GM06990 (cell line): Measurements from ENCODE around the gene UCK1.

Source experiments
- DNase-seq: peaks from one replicate; pipeline ENCODE4 v3.0.0-alpha.2; 2011; ENCODE audit not compliant: insufficient read length; ENCODE audit errors: extremely low read depth
- H3K27me3 ChIP-seq: replicated peaks from 2 replicates; pipeline ENCODE4 v1.6.0; 2011; ENCODE audit warnings: low read length; ENCODE audit not compliant: control insufficient read depth, insufficient read depth
- H3K36me3 ChIP-seq: 2 replicates; pipeline ENCODE4 v1.5.1; 2011; ENCODE audit warnings: low read length; ENCODE audit not compliant: control insufficient read depth, insufficient read depth
- H3K4me3 ChIP-seq: replicated peaks from 2 replicates; pipeline ENCODE4 v1.5.1; 2011; ENCODE audit warnings: low read depth, mild to moderate bottlenecking, control low read depth, low read length
- TF ChIP-seq, protein P1 (sequence below): IDR thresholded peaks from 2 replicates; pipeline ENCODE4 v1.5.1; 2011; ENCODE audit warnings: low read length, control low read depth, mild to moderate bottlenecking, inconsistent platforms; ENCODE audit not compliant: insufficient read depth, poor library complexity, severe bottlenecking

Gene UCK1

DNA sequence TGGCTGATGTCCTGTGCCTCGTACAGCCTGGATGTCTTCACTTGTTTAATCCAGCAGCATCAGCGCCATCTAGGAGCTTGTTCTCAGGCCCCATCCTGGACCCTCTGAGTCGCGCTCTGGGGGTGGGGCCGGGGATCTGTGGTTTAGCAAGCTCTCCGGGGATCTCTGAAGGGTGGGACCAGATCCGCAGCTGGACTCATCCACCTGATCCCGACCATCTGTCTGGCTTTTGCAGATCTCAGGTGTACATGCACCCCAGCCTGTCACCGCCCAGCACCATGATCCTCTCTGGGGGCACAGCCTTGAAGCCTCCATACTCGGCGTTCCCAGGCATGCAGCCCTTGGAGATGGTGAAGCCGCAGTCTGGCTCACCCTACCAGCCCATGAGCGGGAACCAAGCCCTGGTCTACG is 43.4 kb downstream of the UCK1 start:
- DNase-seq: no peak
- no peak overlapping the region for H3K4me3 ChIP-seq
- TF ChIP-seq, protein P1, sequence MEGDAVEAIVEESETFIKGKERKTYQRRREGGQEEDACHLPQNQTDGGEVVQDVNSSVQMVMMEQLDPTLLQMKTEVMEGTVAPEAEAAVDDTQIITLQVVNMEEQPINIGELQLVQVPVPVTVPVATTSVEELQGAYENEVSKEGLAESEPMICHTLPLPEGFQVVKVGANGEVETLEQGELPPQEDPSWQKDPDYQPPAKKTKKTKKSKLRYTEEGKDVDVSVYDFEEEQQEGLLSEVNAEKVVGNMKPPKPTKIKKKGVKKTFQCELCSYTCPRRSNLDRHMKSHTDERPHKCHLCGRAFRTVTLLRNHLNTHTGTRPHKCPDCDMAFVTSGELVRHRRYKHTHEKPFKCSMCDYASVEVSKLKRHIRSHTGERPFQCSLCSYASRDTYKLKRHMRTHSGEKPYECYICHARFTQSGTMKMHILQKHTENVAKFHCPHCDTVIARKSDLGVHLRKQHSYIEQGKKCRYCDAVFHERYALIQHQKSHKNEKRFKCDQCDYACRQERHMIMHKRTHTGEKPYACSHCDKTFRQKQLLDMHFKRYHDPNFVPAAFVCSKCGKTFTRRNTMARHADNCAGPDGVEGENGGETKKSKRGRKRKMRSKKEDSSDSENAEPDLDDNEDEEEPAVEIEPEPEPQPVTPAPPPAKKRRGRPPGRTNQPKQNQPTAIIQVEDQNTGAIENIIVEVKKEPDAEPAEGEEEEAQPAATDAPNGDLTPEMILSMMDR: no peak
- H3K36me3 ChIP-seq: peaks cover 80% of the 10 kb centered on the region
- H3K27me3 ChIP-seq: no peaks in the 10 kb centered on the region

DNA sequence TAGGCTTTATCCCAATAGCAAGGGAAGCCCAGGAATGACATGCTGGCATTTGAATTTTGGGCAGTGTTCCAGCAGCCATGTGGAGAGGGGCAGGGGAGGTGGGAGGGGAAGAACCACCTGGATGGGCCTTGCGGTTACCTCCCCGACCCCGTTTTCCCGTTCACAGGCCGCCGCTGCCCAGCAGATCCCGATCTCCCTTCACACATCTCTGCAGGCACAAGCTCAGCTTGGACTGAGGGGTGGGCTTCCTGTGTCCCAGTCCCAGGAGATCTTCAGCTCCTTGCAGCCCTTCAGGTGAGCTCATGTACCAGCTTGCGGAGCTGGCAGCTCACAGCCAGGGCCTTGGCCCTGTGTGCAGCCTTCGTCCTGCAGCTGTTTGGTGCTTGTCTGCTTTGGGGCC is 44.1 kb downstream of the UCK1 start:
- no peak for DNase-seq
- Histone ChIP-seq H3K4me3 (no peak overlapping the region), H3K36me3 (peaks cover 78% of the 10 kb centered on the region), H3K27me3 (no peaks in the 10 kb centered on the region)
- TF ChIP-seq, protein P1: no peak

DNA sequence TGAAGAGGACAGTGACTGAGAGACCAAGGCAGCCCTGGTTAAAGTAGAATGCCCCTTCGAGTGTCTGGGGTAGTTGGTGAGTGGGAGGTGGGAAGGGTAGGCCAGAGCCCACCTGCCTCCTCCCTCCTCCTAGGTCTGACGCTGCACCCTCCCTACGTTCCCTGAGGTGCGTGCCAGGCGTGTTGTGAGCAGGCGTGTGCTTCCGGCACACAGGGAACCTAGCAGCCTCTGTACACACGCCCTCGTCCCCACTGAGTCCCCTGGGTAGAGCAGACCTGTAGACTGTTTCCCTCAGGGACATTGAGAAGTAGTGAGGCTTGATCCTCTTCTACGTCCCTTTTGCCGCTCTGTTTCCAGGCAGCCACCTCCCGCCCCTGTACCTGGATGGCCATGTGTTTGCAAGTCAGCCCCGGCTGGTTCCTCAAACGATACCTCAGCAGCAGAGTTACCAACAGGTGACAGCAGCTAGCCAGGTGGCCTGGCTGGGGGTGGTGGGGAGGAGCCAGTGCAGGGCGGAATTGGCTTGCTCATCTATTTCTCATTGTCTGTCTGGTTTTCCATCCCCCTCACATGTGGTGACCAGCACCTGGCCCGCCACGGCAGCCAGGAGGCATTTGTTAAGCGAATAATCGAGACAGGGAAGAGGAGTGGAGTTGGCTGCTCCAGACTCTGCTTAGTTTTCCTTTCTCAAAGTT is 45.2 kb downstream of the UCK1 start:
- peaks cover 73% of the 10 kb centered on the region for H3K36me3 ChIP-seq
- TF ChIP-seq, protein P1: no peak
- no peaks in the 10 kb centered on the region for H3K27me3 ChIP-seq
- H3K4me3 ChIP-seq: no peak overlapping the region
- DNase-seq: no peak

DNA sequence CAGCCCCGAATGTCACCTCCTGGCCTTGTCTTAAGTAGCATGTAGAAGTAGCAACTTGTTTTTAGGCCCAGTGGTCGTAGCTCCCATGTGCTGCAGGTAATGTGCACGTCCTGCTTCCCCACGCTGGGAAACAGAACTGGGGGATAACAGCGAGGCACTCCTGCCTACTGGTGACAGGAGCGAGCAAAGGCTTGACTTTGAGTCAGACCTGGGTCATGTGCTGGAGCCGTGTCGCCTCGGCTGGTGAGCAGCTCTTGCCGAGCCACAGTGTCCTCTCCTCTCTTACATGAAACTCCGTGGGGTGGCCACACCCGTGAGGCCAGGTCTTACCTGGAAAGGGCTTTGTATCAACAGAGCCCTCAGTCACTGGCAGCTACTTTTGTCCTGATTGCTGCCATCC is 45.9 kb downstream of the UCK1 start:
- no peak for DNase-seq
- Histone ChIP-seq H3K36me3 (peaks cover 74% of the 10 kb centered on the region), H3K27me3 (no peaks in the 10 kb centered on the region), H3K4me3 (no peak overlapping the region)
- TF ChIP-seq, protein P1: no peak

DNA sequence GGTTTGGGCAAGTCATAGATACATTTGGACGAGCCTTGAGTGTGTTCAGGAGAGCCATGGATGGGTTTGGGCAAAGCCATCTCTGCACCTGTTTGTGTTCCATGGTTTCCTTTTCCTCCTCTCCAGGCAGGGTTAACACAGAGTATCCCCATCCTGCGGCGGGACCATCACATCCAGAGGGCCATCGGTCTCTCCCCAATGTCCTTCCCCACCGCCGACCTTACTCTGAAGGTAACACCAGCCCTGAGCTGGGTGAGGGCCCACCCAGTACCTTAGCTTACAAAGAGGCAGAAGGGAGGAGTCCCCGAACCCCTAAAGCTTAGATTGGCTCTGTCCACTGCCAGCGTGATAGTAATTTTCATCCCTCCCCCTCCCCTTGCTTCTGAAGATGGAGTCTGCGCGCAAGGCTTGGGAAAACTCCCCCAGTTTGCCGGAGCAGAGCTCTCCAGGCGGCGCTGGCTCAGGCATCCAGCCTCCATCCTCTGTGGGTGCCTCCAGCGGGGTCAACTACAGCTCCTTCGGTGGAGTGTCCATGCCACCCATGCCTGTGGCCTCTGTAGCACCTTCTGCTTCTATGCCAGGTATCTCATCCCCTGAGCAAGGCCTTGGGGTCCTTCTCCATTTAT is 46.4 kb downstream of the UCK1 start:
- Histone ChIP-seq H3K4me3 (no peak overlapping the region), H3K27me3 (no peaks in the 10 kb centered on the region), H3K36me3 (peaks cover 71% of the 10 kb centered on the region)
- no peak for DNase-seq
- TF ChIP-seq, protein P1: no peak
